Breast epithelium (tissue), 3 donors: ENCODE data around the gene FAM20C.

Experiments used
- CTCF ChIP-seq, 3 donors: fragments of 450-650 bp; IDR thresholded peaks; one replicate each; pipeline ENCODE4 v1.5.1; 2016 to 2017; ENCODE audit warnings: antibody characterized with exemption in 3 of 3, mild to moderate bottlenecking in 3 of 3, moderate library complexity in 3 of 3
- POLR2A ChIP-seq: fragments of 450-650 bp; IDR thresholded peaks from one replicate; pipeline ENCODE4 v1.6.1; 2016; ENCODE audit warnings: antibody characterized with exemption, mild to moderate bottlenecking, moderate library complexity
- POLR2AphosphoS5 ChIP-seq, 3 donors: sonication (generic); formaldehyde crosslinking; IDR thresholded peaks; one replicate each; pipeline ENCODE4 v1.6.1; 2017; ENCODE audit warnings: antibody characterized with exemption in 3 of 3

DNA sequence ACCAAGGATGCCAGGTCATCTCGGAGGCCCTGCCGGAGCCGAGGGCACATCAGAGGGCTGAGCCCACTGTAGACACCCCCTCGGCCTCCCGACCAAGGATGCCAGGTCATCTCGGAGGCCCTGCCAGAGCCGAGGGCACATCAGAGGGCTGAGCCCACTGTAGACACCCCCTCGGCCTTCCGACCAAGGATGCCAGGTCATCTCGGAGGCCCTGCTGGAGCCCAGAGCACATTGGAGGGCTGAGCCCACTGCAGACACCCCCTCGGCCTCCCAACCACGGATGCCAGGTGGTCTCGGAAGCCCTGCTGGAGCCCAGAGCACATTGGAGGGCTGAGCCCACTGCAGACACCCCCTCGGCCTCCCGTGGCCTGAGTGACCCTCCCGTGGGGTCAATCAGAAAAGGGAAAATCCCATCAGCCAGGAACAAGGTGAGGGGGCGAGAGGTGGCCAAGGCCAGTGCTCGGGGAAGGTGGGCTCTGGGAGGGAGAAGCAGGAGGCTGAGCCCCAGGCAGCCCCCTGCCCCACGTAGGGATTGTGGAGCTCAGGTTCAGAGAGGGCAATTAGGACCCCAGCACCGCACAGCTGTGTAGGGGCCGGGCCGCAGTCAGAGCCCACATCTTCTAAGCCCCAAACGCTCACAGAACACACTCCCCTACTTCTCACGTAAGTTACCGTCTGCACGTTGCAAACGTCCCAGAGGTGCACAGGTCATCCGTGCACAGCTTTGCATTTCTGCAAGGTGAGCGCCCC, 60.0 kb downstream of the FAM20C start:
- no peak for TF ChIP-seq CTCF (IDR thresholded peaks at IDR 0.05)
- no peak for TF ChIP-seq POLR2A
- TF ChIP-seq POLR2AphosphoS5 (IDR thresholded peaks at IDR 0.05), result no peak
